MM.1S (cell line): ENCODE measurements around the gene TPGS1.

ENCODE experiments used
- DNase-seq: peaks from one replicate; pipeline ENCODE4 v3.0.0-alpha.2; 2015
- H2AFZ ChIP-seq: fragments of 300-600 bp; sonication (generic); 2 replicates; pipeline ENCODE4 v1.6.0; 2016; ENCODE audit warnings: antibody characterized with exemption, low read length
- H3F3A ChIP-seq: fragments of 300-600 bp; sonication (generic); 2 replicates; pipeline ENCODE4 v1.6.1; 2016; ENCODE audit warnings: mild to moderate bottlenecking, antibody characterized with exemption, low read length, moderate library complexity, mixed read lengths; ENCODE audit not compliant: insufficient read depth
- H3K27ac ChIP-seq: fragments of 300-600 bp; sonication (generic); 2 replicates; pipeline ENCODE4 v1.5.1; 2016; ENCODE audit warnings: mild to moderate bottlenecking, low read length
- H3K27me3 ChIP-seq: fragments of 300-600 bp; sonication (generic); replicated peaks from 2 replicates; pipeline ENCODE4 v1.6.0; 2016; ENCODE audit warnings: low read length; ENCODE audit not compliant: insufficient read depth
- H3K36me3 ChIP-seq: fragments of 300-600 bp; sonication (generic); replicated peaks from 2 replicates; pipeline ENCODE4 v1.6.1; 2016; ENCODE audit warnings: mild to moderate bottlenecking, low read length, mixed read lengths; ENCODE audit not compliant: insufficient read depth
- H3K4me1 ChIP-seq: fragments of 300-600 bp; sonication (generic); 2 replicates; pipeline ENCODE4 v1.6.1; 2016; ENCODE audit warnings: low read length, mixed read lengths
- H3K4me2 ChIP-seq: fragments of 300-600 bp; sonication (generic); 2 replicates; pipeline ENCODE4 v1.6.0; 2016; ENCODE audit warnings: low read depth, low read length
- H3K4me3 ChIP-seq: fragments of 300-600 bp; sonication (generic); 2 replicates; pipeline ENCODE4 v1.5.1; 2016; ENCODE audit warnings: low read length, mixed read lengths
- H3K79me2 ChIP-seq: fragments of 300-600 bp; sonication (generic); 2 replicates; pipeline ENCODE4 v1.6.1; 2016; ENCODE audit warnings: mixed run types, low read length, mixed read lengths
- H3K9ac ChIP-seq: fragments of 300-600 bp; sonication (generic); 2 replicates; pipeline ENCODE4 v1.6.1; 2016; ENCODE audit warnings: low read length, mixed read lengths
- H3K9me2 ChIP-seq: fragments of 300-600 bp; sonication (generic); replicated peaks from 2 replicates; pipeline ENCODE4 v1.6.1; 2016; ENCODE audit warnings: mild to moderate bottlenecking, low read length, mixed read lengths; ENCODE audit not compliant: insufficient read depth
- H3K9me3 ChIP-seq: fragments of 300-600 bp; sonication (generic); replicated peaks from 2 replicates; pipeline ENCODE4 v1.6.1; 2016; ENCODE audit warnings: mild to moderate bottlenecking, low read length, mixed read lengths; ENCODE audit not compliant: insufficient read depth
- H4K20me1 ChIP-seq: fragments of 300-600 bp; sonication (generic); 2 replicates; pipeline ENCODE4 v1.6.1; 2016; ENCODE audit warnings: mild to moderate bottlenecking, low read length, moderate library complexity, mixed read lengths; ENCODE audit not compliant: insufficient read depth
- CTCF ChIP-seq: fragments of 300-600 bp; sonication (generic); IDR thresholded peaks from 2 replicates; pipeline ENCODE4 v1.5.1; 2016; ENCODE audit warnings: antibody characterized with exemption, low read length, mixed read lengths
- EZH2 ChIP-seq: fragments of 300-600 bp; sonication (generic); optimal IDR thresholded peaks from 2 replicates; pipeline ENCODE3; 2017; ENCODE audit warnings: low read depth, mild to moderate bottlenecking, antibody characterized with exemption, low read length, mixed read lengths
- EZH2phosphoT487 ChIP-seq: fragments of 300-600 bp; sonication (generic); IDR thresholded peaks from 2 replicates; pipeline ENCODE4 v1.6.1; 2018; ENCODE audit warnings: antibody characterized with exemption, low read length

Gene TPGS1

GRCh38 chr19:497869-498510, 9.3 kb upstream of the TPGS1 start:
- no peak overlapping the region for H3K4me3 ChIP-seq
- no peak overlapping the region for H3K4me2 ChIP-seq

DNA sequence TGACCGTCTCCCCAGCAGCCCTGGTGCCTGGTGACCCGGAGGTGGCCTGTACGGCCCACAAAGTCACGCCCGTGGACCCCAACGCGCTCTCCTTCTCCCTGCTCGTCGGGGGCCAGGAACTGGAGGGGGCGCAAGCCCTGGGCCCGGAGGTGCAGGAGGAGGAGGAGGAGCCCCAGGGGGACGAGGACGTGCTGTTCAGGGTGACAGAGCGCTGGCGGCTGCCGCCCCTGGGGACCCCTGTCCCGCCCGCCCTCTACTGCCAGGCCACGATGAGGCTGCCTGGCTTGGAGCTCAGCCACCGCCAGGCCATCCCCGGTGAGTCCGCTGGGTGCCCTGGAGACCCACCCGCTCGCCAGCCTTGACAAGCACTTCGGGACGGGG, 8.8 kb upstream of the TPGS1 start:
- Histone ChIP-seq H3K9me2 (no peaks in the 10 kb centered on the region), H4K20me1 (no peaks in the 10 kb centered on the region), H3K79me2 (no peaks in the 10 kb centered on the region), H3K4me3 (no peak overlapping the region), H3K4me2 (no peak overlapping the region), H3K36me3 (no peaks in the 10 kb centered on the region), H2AFZ (no peak overlapping the region), H3K27me3 (peaks cover 43% of the 10 kb centered on the region), H3K27ac (no peak overlapping the region), H3K4me1 (no peaks in the 10 kb centered on the region), H3K9me3 (no peaks in the 10 kb centered on the region), H3K9ac (no peak overlapping the region), H3F3A (no peaks in the 10 kb centered on the region)
- TF ChIP-seq CTCF = no peak
- no peak for TF ChIP-seq EZH2
- no peak for TF ChIP-seq EZH2phosphoT487
- DNase-seq = no peak

More at GRCh38 chr19:497869-498510, 9.3 kb upstream of the TPGS1 start:
- Histone ChIP-seq H3K27ac (no peak overlapping the region), H2AFZ (no peak overlapping the region), H3K27me3 (peaks cover 40% of the 10 kb centered on the region), H3K9ac (no peak overlapping the region), H3K4me1 (no peaks in the 10 kb centered on the region), H3F3A (no peaks in the 10 kb centered on the region), H4K20me1 (no peaks in the 10 kb centered on the region), H3K9me2 (no peaks in the 10 kb centered on the region), H3K36me3 (no peaks in the 10 kb centered on the region), H3K9me3 (no peaks in the 10 kb centered on the region), H3K79me2 (no peaks in the 10 kb centered on the region)
- no peak for DNase-seq
- TF ChIP-seq CTCF = no peak
- peak; percentile 49 for TF ChIP-seq EZH2
- TF ChIP-seq EZH2phosphoT487 = no peak

DNA sequence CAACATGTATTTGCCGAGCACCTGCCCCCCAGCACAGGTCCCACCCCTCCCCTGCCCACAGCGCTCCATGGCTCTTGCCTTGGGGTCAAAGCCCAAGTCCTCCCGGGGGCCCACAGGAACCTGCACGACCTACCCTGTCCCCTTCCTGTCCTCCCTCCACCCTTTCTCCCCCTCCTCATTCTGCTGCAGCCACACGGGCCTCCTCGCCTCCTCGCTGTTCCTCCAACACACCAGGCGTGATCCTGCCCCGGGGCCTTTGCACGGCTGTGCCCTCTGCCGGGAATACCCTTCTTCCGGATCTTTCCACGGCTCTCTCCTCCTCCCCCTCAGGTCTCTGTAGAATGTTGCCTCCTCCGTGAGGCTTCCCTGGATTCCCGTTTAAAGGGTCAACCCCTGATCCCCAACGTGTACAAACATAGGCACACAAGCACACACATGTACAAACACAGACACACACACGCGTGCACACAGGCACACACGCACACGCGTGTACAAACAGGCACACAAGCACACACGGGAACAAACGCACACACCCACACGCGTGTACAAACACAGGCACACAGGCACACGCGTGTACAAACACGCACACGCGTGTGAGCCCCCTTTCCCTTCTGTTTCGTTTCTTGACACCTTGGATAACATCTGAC, 8.2 kb upstream of the TPGS1 start:
- no peaks in the 10 kb centered on the region for H3F3A ChIP-seq
- no peaks in the 10 kb centered on the region for H3K4me1 ChIP-seq
- H3K9me2 ChIP-seq = no peaks in the 10 kb centered on the region
- no peak overlapping the region for H2AFZ ChIP-seq
- H3K9me3 ChIP-seq = no peaks in the 10 kb centered on the region
- H4K20me1 ChIP-seq = no peaks in the 10 kb centered on the region
- H3K9ac ChIP-seq = no peak overlapping the region
- no peak overlapping the region for H3K4me3 ChIP-seq
- H3K36me3 ChIP-seq = no peaks in the 10 kb centered on the region
- DNase-seq = no peak
- no peak overlapping the region for H3K4me2 ChIP-seq
- no peaks in the 10 kb centered on the region for H3K79me2 ChIP-seq
- no peak overlapping the region for H3K27ac ChIP-seq
- no peak for TF ChIP-seq CTCF
- TF ChIP-seq EZH2 = no peak
- no peak for TF ChIP-seq EZH2phosphoT487
- peaks cover 49% of the 10 kb centered on the region for H3K27me3 ChIP-seq
